ENCODE results near the gene FXYD3.

Gene FXYD3

DNA sequence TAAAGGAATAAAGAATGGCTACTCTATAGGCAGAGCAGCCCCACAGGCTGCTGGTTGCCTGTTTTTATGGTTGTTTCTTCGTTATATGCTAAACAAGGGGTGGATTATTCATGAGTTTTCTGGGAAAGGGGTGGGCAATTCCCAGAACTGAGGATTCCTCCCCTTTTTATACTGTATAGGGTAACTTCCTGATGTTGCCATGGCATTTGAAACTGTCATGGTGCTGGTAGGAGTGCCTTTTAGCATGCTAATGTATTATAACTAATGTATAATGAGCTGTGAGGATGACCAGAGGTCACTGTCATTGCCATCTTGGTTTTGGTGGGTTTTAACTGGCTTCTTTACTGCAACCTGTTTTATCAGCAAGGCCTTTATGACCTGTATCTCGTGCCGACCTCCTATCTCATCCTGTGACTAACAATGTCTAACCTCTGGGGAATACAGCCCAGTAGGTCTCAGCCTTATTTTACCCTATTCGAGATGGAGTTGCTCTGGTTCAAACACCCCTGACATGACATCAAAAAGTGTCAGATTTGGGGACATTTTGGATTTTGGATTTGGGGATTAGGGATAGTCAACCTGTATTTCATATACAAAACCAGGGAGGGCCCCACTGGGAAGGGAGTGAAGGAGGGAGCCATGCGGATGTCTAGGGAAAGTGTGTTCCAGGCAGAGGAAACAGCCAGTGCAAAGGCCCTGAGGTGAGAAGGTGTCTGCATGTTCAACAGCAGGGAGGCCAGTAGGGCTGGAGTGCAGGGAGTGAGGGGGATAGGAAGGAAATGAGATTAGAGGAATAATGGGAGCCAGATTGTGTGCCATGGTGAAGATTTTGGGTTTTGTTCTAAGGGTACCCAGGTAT is 49.8 kb downstream of the FXYD3 start:
- DNase-seq = no peak

DNA sequence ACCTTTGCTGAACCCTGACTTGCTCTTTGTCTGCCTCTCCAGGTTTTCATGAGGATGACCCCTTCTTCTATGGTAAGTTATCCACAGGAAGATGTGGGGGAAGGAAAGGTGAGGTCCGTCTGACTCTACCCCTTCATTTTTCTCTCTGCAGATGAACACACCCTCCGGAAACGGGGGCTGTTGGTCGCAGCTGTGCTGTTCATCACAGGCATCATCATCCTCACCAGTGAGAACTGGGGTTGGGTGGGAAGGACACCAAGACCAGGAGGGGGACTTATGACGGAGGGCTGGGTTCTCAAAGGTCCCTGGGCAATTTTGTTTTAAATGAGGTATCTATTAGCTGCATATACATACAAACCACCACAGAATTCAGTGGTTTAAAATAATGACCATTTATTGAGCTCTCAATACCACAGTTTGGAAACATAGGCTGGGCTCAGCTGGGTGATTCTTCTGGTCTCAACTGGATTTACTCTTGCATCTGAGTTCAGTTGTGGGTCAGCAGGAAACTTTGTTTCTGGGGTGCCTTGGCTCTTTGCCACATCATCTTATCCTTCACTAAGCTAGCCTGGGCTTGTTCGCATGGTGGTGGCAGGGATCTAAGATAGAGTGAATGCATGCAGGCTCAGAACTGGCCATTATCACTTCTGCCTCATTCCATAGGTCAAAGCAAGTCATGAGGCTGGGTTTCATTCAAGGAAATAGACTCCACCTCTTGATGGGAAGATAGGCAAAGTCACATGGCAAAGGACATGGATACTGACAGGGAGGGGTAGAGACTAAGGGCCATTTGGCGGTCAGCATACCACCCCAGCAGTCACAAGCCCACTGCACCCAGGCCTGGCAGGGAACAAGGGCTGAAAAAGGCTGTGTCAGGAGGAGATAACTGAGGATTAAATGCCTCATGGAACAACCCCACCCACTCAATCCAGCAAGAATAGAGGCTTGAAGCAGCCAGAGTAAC is 50.8 kb downstream of the FXYD3 start:
- DNase-seq = no peak

DNA sequence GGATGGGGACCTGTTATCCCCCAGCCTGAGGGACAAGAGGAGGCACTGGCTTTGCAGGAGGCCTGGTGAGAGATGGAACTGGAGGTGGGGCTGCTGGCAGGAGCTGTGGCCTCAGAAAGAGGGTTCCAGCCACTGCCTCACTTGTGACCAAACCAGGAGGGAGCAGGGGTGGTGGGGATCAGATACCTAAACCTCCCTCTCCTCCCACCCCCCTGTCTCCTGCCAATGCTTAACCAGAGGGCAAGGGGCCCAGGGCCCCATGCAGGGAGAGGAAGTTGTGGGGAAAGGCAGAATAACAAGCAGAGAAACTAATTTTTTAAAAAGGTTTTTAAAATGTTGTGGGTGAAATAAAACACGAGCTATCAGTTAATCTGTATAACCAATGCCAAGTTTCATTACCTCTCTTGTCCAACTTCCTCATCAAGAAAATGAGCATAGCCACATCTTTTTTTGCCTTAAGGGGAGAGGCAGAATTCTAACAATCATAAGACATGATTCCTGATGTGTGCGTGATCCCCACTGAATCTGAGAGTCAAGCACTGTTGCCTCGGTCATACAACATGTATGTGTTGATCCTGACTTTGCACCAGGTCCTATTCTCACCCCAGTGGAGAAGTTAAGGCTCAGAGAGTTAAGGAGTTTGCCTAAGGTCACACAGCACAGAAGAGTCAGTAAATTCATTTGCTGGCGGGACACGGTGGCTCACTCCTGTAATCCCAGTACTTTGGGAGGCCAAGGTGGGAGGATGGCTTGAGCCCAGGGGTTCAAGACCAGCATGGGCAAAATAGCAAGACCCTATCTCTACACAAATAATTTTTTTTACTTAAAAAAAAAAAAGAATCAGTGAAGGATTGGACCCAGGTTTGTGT is 51.9 kb downstream of the FXYD3 start:
- peak; percentile 17 for DNase-seq

- no peak for DNase-seq
Measured at GRCh38 chr19:35168196-35168595, 52.6 kb downstream of the FXYD3 start.

DNA sequence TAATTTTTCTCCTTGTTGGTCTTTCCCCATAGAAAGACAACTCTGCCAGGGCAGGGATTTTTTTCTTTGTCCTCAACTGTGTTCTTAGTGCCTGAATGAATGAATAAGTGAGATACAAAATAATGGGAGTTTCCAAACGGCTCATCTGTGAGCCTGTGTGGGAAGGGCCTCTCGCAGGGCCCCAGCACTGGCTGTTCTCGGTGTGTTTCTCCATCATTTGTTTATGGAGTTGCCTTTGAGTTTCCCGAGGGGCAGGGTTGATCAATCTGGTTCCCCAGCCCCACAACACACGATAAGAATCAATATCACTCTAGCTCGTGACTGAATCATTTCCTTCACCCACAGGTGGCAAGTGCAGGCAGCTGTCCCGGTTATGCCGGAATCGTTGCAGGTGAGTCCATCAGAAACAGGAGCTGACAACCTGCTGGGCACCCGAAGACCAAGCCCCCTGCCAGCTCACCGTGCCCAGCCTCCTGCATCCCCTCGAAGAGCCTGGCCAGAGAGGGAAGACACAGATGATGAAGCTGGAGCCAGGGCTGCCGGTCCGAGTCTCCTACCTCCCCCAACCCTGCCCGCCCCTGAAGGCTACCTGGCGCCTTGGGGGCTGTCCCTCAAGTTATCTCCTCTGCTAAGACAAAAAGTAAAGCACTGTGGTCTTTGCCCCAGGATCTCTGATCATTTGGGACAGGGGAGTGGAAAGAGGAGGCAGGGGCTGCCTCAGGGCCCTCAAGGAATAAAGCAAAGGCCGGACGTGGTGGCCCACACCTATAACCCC is 53.8 kb downstream of the FXYD3 start:
- DNase-seq = no peak

DNA sequence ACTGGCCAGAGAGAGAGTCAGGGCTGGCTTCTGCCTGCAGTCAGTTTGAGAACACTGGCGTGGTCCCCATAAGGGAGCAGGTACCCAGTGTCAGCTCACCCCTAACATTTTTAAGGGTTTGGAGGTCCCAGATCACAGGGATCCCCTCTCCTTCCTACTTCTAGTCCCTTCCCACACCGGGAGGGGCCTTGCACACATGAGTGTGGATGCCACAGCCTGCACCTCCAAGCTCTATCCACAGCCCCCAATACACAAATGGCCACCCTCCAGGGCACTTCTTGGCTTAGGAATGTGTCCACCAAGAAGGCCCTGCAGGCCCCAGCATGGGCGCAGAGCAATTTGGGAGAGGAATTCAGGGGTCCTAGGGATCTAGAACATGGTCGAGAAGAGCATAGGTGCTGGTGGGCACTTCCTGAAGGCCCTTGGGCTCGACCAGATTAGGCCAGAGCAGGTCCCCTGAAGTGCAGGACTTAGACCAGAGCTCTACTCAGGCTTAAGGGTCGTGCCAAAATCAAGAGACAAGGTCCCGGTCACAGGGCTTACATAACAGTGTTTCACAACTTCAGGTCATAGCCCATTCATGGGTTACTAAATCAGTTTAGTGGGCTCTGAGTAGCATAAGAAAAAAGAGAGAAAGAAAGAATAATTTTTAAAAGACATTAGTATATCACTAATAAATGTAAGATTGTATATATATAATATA is 54.9 kb downstream of the FXYD3 start:
- no peak for DNase-seq

DNA sequence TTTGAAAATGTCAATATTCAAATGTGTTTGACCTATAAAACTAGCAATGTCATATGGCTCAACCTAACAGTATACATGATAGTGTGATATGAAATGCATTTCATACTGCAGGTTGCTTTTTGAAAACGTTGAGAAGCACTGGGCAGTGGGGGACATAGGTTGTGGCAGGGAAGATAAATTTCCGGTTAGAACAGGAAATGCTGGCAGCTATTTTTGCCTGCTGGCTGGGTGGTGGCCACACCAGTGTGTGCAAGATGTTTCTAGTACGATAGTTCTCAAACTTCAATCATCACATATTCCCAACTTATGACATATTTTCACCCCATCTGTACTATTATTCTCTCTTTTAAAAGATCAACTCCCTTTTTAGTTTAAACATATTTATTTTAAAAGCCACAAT is 56.1 kb downstream of the FXYD3 start:
- DNase-seq = no peak

All from CD4-positive, alpha-beta T cell treated with Interleukin-21 for 1 hour (primary cell).